HG03342 (cell line): Measurements from ENCODE around the gene CSTA.

Experiments
- ATAC-seq: cut with Tn5 transposase; IDR thresholded peaks from one replicate; pipeline ENCODE4 v1.9.1; 2021; ENCODE audit warnings: mild to moderate bottlenecking, moderate library complexity; ENCODE audit not compliant: unreplicated experiment

Gene CSTA

DNA sequence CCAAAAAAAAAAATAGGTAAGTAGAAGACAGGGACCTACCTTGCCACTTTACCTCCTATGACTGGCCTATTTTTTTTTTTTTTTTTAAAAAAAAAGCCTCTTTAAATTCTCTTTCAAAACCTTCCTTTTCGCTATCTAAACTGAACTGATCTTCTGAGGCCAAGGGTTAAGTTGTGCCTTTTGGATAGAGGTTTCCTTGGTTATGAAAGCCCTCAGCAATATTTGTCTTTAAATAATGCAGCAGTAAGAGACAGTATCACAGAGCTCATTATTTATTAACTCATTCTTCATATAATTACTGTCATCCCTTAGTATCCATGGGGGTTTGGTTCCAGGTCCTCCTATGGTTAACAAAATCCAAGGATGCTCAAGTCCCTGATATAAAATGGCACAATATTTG lies 49.0 kb downstream of the CSTA start:
- no peak for ATAC-seq

DNA sequence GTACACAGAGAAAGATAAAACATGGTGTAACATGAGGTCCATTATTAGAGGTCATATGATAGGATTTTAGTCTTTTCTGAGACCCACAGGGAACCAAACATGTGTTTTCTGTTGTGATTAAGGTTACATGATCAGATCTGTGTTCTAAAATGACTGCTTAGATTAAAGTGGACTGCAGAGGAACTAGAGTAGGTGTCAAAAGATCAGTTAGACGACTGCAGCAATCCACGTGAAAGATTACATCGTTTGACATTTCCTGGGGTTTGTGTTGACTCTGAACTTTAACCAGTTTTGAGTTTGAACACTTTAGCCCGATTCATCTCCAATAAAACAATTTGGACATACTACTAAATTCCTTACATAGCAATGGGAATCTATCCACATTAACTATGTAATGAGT lies 52.9 kb downstream of the CSTA start:
- no peak for ATAC-seq

DNA sequence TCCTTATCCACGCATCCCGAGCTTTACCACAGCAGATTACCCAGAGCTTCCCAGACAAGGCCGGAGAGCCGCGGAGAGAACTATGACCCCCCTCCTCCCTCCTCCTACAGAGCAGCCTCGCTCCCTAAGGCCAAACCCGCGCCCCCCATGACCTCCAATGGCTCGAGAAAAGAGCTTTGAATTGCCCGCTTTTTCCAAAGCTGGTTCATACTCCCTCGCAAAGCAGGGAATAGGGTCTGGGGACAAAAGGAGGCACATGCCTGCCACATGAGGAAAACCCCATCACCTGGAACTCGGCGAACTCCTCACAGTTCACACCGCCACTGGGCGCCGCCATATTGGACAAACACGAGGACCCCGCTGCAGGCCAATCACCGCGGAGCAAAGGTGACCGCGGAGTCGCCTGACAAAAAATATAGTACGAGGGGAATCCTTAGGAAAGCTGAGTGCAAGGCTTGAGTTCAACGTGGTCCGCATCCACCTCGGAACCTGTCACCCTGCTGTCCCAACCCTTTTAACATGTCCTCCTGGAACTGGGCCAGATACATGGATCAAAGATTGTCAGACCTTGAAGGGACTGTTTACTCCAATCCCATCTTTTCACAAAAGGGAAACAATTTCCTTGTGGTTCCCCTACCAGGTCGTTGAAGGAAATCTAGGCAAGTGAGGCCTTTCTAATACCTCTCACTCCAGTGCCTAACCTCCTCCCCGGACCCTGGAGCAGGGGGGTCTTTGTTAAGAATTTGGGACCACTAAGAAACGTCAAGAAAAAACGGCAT lies 58.0 kb downstream of the CSTA start, which contains the start of gene MIX23:
MIX23 (minus strand) TSS at position 344 of the 779 bp plus-strand sequence; CDS start at position 337, 7 bp downstream.
- peak; percentile 45 for ATAC-seq

DNA sequence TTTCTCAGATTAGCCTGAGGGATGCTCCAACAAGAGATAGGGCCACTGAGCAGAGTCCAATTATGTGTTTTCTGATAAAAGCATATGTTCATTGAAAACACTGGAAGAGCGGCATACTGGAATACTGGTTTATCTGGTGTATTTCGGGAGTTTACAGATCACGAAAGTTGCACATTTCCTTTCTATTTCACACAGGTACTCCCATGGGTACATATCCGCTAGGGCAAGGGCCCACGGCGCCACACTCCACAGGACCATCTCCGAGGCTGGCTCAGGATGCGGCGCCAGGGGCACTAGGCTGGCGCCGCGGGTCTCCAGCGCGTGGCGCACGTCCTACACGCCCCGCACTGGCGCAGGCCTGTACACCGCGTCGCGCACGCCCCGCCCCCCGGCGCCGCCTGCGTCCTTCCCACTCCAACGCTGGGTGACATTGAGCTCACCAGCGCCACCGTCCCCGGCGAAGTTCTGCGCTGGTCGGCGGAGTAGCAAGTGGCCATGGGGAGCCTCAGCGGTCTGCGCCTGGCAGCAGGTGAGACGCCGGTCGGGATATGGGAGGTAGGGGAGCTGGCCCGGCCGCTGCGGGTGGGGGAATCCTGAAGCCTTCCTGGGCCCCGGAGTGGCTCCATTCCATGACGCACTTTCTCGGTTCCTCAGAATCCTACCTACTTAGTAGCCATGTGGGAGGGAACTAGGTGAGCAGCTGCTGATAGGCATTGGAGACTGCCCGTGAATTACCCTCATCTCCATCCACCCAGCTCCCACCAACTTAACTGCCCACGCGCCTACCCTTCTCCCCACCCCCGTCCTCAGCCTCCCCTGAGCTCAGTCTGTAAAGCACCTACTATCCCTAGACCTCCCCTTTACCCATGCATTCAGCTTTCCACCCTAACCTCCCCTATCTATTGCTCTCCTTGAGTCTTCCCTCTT lies 59.0 kb downstream of the CSTA start, which contains the start of gene FAM162A:
FAM162A (plus strand) TSS at position 412 of the 927 bp plus-strand sequence; CDS start at position 496, 84 bp downstream.
- peak; percentile 92 for ATAC-seq

DNA sequence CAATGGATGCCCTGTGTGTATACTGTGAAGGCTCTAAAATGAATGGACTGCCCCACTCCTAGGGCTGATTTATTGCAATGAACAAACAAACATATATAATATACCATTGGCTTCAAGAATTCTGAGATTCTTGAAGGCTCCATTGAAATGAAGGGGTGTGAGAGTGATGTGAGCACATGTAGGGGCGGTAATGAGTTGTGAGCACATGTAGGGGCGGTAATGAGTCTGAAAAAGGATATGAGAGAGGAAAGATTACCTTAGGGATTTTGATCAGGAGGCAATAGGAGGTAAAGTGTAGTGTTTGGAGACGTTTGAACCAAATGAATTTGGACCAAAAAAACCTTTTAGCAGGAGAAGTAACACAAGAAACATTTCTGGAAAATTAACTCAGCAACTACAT lies 62.7 kb downstream of the CSTA start:
- ATAC-seq = no peak

DNA sequence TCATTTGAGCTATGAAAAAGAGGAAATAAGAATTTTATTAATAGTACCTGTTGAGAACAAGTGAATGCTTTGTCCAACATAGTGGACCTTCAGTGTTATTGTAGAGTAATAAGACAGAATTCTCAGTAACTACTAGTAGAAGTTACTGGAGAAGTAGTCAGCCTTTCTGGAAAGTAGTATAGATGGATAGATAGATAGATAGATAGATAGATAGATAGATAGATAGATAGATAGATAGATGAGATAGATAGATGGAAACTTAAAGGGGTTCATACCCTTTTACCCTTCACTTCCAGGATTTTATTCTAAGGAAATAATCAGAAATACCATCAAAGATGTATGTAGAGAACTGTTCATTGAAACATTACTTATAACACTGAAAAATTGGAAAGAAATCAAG lies 64.1 kb downstream of the CSTA start:
- ATAC-seq = no peak

DNA sequence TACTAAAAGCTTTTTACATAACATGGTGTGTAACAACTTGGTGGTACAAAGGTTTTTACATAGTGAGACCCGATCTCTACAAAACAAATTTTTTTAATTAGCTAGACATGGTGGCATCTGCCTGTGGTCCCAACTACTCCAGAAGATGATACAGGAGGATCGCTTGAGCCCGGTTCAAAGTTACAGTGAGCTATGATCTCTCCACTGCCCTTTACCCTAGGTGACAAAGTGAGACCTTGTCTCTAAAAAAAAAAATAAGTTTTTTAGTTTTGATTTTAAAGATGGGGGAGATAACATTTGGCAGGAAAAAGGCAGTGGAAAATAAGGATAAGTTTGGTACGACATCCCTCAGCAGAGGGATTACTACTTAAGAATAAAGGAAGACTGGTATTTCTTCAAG lies 64.8 kb downstream of the CSTA start:
- ATAC-seq = no peak

DNA sequence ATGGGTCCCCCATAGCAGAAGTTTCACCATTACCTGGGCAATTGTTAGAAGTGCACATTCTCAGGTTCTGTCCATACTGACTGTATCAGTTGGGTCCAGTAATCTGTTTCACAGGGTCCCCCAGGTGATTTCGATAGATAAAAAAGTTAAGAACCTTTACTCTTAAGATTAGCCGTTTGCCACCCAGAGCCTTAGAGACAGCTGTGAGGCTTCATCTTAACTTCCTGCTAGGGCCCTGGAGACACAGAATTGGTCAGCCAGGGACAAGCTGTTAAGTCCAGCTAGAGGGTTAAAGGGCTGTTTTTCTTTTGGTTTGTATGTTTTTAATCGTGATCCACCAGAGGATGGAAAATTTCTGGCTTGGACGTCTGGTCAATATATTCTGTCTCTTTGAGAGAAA lies 65.6 kb downstream of the CSTA start:
- no peak for ATAC-seq
